Cardiac muscle cell (in vitro differentiated cells and primary cell): ENCODE measurements around the gene POLR2A. TPM values are rescaled to one million over a fixed set of nuclear protein-coding genes. Genes with fewer than 3 reads are reported as not detected.

Experiments
- DNase-seq, 2 donors: peaks; one replicate each; pipeline versions ENCODE4 v3.0.0 to v3.0.0-alpha.2; 2010 to 2017; ENCODE audit warnings: low read depth in 1 of 2, low spot score in 1 of 2
- H3K27ac ChIP-seq: fragments of 200-600 bp; sonication (generic); 2 replicates; pipeline ENCODE4 v1.5.1; 2016
- H3K27me3 ChIP-seq: fragments of 200-600 bp; sonication (generic); 2 replicates; pipeline ENCODE4 v1.6.0; 2016; ENCODE audit warnings: control low read depth
- H3K36me3 ChIP-seq: fragments of 200-600 bp; sonication (generic); 2 replicates; pipeline ENCODE4 v1.5.1; 2016; ENCODE audit warnings: control low read depth
- H3K4me1 ChIP-seq: fragments of 200-600 bp; sonication (generic); 2 replicates; pipeline ENCODE4 v1.8.1; 2017; ENCODE audit warnings: low read depth, mild to moderate bottlenecking, mixed run types
- H3K4me3 ChIP-seq: fragments of 200-600 bp; sonication (generic); 2 replicates; pipeline ENCODE4 v1.5.1; 2016; ENCODE audit warnings: mild to moderate bottlenecking
- H3K9me3 ChIP-seq: fragments of 200-600 bp; sonication (generic); 2 replicates; pipeline ENCODE4 v1.5.1; 2017; ENCODE audit warnings: low read depth, mild to moderate bottlenecking, control low read depth
- CTCF ChIP-seq: IDR thresholded peaks from 2 replicates; pipeline ENCODE4 v1.5.1; 2012; ENCODE audit warnings: low read depth, mild to moderate bottlenecking, low read length
- polyA plus RNA-seq: library from polyadenylated mRNA; unstranded; fragments of >200 nt; fragmentation: Nextera tagmentation; extraction: Ambion mirVana; gene quantifications from 2 replicates; pipeline ENCODE4 v1.2.1, GENCODE V29; 2016
- total RNA-seq: library from RNA; depleted of rRNA; stranded (reverse); fragments of >200 nt; gene quantifications from 2 replicates; pipeline ENCODE4 v1.2.3, GENCODE V29; 2016

Gene POLR2A
- total and polyA plus RNA-seq, 2 experiments from 2014 or later = 41.3 to 62.3 TPM

- Histone ChIP-seq H3K9me3 (no peaks in the 10 kb centered on the region), H3K27me3 (no peaks in the 10 kb centered on the region), H3K27ac (peak overlapping the region; percentile 47), H3K4me1 (peaks cover 13% of the 10 kb centered on the region), H3K4me3 (peak overlapping the region; percentile 28), H3K36me3 (no peaks in the 10 kb centered on the region)
- DNase-seq = peak in 1 of 2 donors; percentile 85
- TF ChIP-seq CTCF = no peak
Measured at GRCh38 chr17:7445619-7445968, 38.6 kb upstream of the POLR2A start.

- TF ChIP-seq CTCF = no peak
- Histone ChIP-seq H3K27ac (no peak overlapping the region), H3K36me3 (no peaks in the 10 kb centered on the region), H3K4me1 (peaks cover 6% of the 10 kb centered on the region), H3K4me3 (no peak overlapping the region), H3K9me3 (no peaks in the 10 kb centered on the region), H3K27me3 (no peaks in the 10 kb centered on the region)
- no peak for DNase-seq
Measured at GRCh38 chr17:7448461-7448860, 35.7 kb upstream of the POLR2A start.

GRCh38 chr17:7459961-7460545 lies 24.1 kb upstream of the POLR2A start:
- no peak overlapping the region for H3K27ac ChIP-seq
- no peak for DNase-seq
- H3K9me3 ChIP-seq = no peaks in the 10 kb centered on the region
- no peaks in the 10 kb centered on the region for H3K4me1 ChIP-seq
- no peak for TF ChIP-seq CTCF
- no peaks in the 10 kb centered on the region for H3K27me3 ChIP-seq
- H3K4me3 ChIP-seq = no peak overlapping the region
- no peaks in the 10 kb centered on the region for H3K36me3 ChIP-seq

GRCh38 chr17:7460850-7461660 lies 23.1 kb upstream of the POLR2A start:
- H3K4me1 ChIP-seq = no peaks in the 10 kb centered on the region
- TF ChIP-seq CTCF = no peak
- no peak overlapping the region for H3K4me3 ChIP-seq
- peaks cover 3% of the 10 kb centered on the region for H3K36me3 ChIP-seq
- H3K9me3 ChIP-seq = no peaks in the 10 kb centered on the region
- no peaks in the 10 kb centered on the region for H3K27me3 ChIP-seq
- DNase-seq = no peak
- no peak overlapping the region for H3K27ac ChIP-seq

- Histone ChIP-seq H3K4me1 (no peaks in the 10 kb centered on the region), H3K9me3 (no peaks in the 10 kb centered on the region), H3K27ac (peak overlapping the region; percentile 54), H3K27me3 (no peaks in the 10 kb centered on the region), H3K36me3 (peaks cover 3% of the 10 kb centered on the region), H3K4me3 (no peak overlapping the region)
- no peak for DNase-seq
- no peak for TF ChIP-seq CTCF
Measured at GRCh38 chr17:7462474-7463371, 21.4 kb upstream of the POLR2A start.
